SK-N-MC (cell line): Measurements from ENCODE around the gene SNX2.

Source experiments
- EZH2 ChIP-seq: fragments of 200-600 bp; sonication (generic); IDR thresholded peaks from one replicate; pipeline ENCODE4 v1.6.1; 2017; ENCODE audit warnings: antibody characterized with exemption
- POLR2AphosphoS5 ChIP-seq: IDR thresholded peaks from 2 replicates; pipeline ENCODE4 v1.6.1; 2012; ENCODE audit warnings: mild to moderate bottlenecking, low read depth, low read length, borderline replicate concordance

DNA sequence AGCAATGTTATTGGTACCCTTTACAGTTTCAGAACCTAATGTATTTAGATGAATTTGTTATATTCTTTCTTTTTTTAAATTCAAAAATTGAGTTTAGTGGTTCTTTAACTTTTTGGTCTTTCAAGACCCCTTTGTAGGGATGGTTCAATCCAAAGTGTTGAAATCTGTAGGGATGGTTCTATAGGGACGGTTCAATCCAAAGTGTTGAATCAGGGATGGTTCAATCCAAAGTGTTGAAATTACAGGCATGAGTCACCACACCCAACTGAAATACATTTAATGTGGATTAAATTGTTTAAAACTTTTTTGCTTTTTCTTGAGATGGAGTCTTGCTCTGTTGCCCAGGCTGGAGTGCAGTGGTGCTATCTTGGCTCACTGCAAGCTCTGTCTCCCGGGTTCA is 30.6 kb downstream of the SNX2 start:
- TF ChIP-seq POLR2AphosphoS5 (no peak), EZH2 (no peak)
